Measurements from ENCODE around the gene LIF. TPM values are rescaled to one million over a fixed set of nuclear protein-coding genes. Genes with fewer than 3 reads are reported as not detected.
A peak's percentile ranks its signal among the peaks of the same experiment; 100 is the strongest.

LIF gene
- 0.89 TPM for polyA plus RNA-seq (2013, experiment 1 of 4)
- 1.2 TPM for polyA plus RNA-seq (2013, experiment 2 of 4)
- polyA plus RNA-seq (2013, experiment 3 of 4), result 0.59 TPM
- 0.57 TPM for polyA plus RNA-seq (2013, experiment 4 of 4)

DNA sequence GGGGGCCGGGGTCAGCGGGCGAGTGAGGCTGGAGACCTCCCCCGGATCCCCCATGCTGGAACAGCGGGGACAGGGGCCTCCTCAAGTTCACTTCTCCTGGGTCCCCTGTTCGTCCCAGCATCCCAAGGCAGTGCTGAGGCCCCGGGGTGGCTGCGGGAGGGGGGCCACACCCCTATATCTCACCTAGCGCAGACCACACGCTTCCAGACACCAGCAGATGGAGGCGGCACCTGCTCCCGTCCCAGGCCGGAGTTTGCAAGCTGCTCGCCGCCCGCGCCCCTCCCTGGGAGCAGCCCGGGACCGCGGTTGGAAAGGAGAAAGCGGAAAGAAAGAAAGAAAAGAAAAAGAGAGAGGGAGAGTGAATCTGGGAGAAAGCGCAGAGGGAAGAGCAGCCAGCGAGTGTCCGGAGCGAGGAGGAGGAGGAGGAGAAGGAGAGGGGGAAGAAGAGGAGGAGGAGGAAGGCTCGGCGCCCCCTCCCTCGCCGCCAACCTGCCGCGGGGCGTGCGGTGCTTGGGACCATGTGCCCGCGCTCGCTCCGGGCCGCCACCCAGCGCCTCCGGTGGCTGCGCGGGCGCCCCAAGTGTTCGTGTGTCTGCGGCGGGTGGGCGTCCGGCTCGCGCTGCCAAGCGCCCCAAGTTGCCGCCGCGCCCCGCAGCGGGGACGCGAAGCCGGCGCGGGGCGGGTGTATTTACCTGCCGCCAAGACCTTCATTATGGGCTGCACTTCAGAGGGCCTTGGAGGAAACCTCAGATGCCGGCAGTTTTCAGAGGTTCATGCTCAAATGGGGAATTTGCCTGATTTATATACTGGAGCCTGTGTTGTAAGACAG, at the start of gene LIF:
Gene LIF (minus strand): TSS at position 775 of the 829 bp plus-strand sequence. CDS start 64 bp downstream, at position 711.
- Histone ChIP-seq H3K27ac (ENCODE audit: insufficient read depth, low read depth, low read length, poor library complexity, severe bottlenecking) (no peak within 1 kb of the TSS), H3K4me3 (ENCODE audit: insufficient read depth, low read depth, low read length) (peak within 1 kb of the TSS; percentile 50), H3K9me3 (ENCODE audit: control insufficient read depth, low read length) (no peaks in the 10 kb centered on the region), H3K4me1 (ENCODE audit: control insufficient read depth, insufficient read depth, low read length) (peaks cover 25% of the 10 kb centered on the region), H3K27me3 (ENCODE audit: control insufficient read depth, insufficient read depth, low read length, poor library complexity, severe bottlenecking) (peaks cover 37% of the 10 kb centered on the region), H3K36me3 (ENCODE audit: control insufficient read depth, insufficient read depth, low read length) (no peaks in the 10 kb centered on the region)
- 1% methylated on average over 64 of the region's 64 CpGs for WGBS, 2 experiments

DNA sequence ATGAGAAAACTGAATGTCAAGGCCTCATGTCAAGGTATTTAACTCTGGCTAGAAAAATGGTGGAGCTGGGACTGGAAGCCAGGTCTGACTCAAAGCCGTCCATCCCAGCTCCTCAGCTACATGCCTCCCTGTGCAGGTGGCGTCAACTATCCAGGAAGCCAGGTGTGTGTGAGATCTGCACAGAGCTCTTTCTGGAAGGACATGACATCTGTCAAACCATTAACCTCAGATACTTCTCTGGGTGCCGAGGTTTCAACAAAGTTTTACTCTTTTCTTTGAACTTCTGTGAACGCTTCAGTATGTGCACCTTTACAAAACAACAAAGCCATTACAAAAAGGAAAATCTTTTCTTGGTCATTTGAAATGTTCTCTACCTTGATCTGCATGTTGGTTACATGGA, 49.8 kb upstream of the LIF start:
- Histone ChIP-seq H3K27me3 (ENCODE audit: control insufficient read depth, insufficient read depth, low read length, poor library complexity, severe bottlenecking) (no peaks in the 10 kb centered on the region), H3K9me3 (ENCODE audit: control insufficient read depth, low read length) (no peaks in the 10 kb centered on the region), H3K27ac (ENCODE audit: insufficient read depth, low read depth, low read length, poor library complexity, severe bottlenecking) (no peak overlapping the region), H3K4me1 (ENCODE audit: control insufficient read depth, insufficient read depth, low read length) (no peaks in the 10 kb centered on the region), H3K36me3 (ENCODE audit: control insufficient read depth, insufficient read depth, low read length) (no peaks in the 10 kb centered on the region), H3K4me3 (ENCODE audit: insufficient read depth, low read depth, low read length) (no peak overlapping the region)
- WGBS, 2 experiments, result 95 to 97% methylated on average over 4 of the region's 4 CpGs

DNA sequence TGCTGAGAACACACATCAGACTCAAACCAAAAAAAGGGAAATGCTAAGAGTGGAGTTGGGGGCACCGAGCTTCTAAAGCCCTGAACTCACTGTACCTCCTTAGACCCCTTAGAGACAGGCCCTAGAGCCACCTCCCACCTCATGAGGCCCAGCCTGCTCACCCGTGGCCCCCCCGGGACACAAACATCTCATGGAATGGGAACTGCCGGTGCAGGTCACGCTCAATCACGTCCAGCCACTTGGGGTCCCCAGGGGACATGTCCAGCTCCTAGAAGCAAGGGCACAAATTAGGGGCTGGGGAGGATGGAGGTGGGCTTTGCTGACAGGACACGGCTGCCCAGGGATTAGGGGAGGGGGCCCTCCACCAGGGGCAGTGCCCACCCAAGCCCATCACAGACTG, 49.0 kb upstream of the LIF start:
- 82 to 84% methylated on average over 7 of the region's 7 CpGs for WGBS, 2 experiments
- Histone ChIP-seq H3K27ac (ENCODE audit: insufficient read depth, low read depth, low read length, poor library complexity, severe bottlenecking) (no peak overlapping the region), H3K4me3 (ENCODE audit: insufficient read depth, low read depth, low read length) (no peak overlapping the region), H3K9me3 (ENCODE audit: control insufficient read depth, low read length) (no peaks in the 10 kb centered on the region), H3K36me3 (ENCODE audit: control insufficient read depth, insufficient read depth, low read length) (no peaks in the 10 kb centered on the region), H3K27me3 (ENCODE audit: control insufficient read depth, insufficient read depth, low read length, poor library complexity, severe bottlenecking) (no peaks in the 10 kb centered on the region), H3K4me1 (ENCODE audit: control insufficient read depth, insufficient read depth, low read length) (peaks cover under 1% of the 10 kb centered on the region)

DNA sequence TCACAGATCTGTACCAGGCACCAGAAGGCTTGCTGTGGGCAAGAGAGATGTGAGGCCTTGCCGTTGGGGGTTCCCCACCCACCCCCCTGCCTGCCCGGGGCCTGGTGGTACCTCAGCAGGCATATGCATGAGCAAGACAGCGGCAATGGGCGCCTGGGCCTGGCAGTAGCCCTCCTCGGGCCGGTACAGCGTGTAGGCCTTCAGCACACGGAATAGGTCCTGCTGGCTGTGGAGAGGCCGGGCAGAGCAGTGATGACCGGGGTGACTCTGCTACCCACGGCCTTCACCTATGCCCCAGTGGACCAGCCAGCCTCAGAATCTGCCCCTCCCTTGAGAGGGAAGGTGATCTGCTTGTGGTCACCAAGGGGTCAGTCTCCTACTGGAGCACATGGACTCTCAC, 48.3 kb upstream of the LIF start:
- no peaks in the 10 kb centered on the region for H3K9me3 ChIP-seq (ENCODE audit: control insufficient read depth, low read length)
- WGBS, 2 experiments, result 93 to 94% methylated on average over 11 of the region's 11 CpGs

DNA sequence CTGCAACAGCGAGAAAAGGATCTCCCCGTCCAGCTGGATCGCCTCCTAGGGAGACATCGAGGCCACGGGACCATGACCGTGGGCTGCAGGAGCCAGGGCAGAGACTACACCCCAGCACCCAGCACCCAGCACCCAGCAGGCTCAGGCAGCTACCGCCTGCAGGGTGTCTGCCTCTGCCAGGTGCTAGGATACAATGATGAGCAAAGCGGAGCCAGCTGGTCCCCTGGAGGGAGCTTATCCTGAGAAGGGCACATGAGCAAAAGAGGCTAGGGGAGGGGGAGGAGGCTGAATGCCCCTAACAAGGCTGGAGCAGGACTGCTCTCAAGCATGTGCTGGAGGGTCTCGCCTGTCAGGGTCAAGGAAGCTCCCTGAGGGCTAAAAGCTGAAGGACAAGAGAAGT, 47.5 kb upstream of the LIF start:
- Histone ChIP-seq H3K4me1 (ENCODE audit: control insufficient read depth, insufficient read depth, low read length) (peaks cover 8% of the 10 kb centered on the region), H3K9me3 (ENCODE audit: control insufficient read depth, low read length) (no peaks in the 10 kb centered on the region), H3K27ac (ENCODE audit: insufficient read depth, low read depth, low read length, poor library complexity, severe bottlenecking) (no peak overlapping the region), H3K36me3 (ENCODE audit: control insufficient read depth, insufficient read depth, low read length) (no peaks in the 10 kb centered on the region), H3K27me3 (ENCODE audit: control insufficient read depth, insufficient read depth, low read length, poor library complexity, severe bottlenecking) (peaks cover 3% of the 10 kb centered on the region), H3K4me3 (ENCODE audit: insufficient read depth, low read depth, low read length) (no peak overlapping the region)
- 84 to 85% methylated on average over 9 of the region's 9 CpGs for WGBS, 2 experiments

More for the DNA sequence above, 48.3 kb upstream of the LIF start:
- Histone ChIP-seq H3K27ac (ENCODE audit: insufficient read depth, low read depth, low read length, poor library complexity, severe bottlenecking) (no peak overlapping the region), H3K4me3 (ENCODE audit: insufficient read depth, low read depth, low read length) (no peak overlapping the region), H3K36me3 (ENCODE audit: control insufficient read depth, insufficient read depth, low read length) (no peaks in the 10 kb centered on the region), H3K4me1 (ENCODE audit: control insufficient read depth, insufficient read depth, low read length) (peaks cover 8% of the 10 kb centered on the region), H3K27me3 (ENCODE audit: control insufficient read depth, insufficient read depth, low read length, poor library complexity, severe bottlenecking) (peaks cover 3% of the 10 kb centered on the region)

DNA sequence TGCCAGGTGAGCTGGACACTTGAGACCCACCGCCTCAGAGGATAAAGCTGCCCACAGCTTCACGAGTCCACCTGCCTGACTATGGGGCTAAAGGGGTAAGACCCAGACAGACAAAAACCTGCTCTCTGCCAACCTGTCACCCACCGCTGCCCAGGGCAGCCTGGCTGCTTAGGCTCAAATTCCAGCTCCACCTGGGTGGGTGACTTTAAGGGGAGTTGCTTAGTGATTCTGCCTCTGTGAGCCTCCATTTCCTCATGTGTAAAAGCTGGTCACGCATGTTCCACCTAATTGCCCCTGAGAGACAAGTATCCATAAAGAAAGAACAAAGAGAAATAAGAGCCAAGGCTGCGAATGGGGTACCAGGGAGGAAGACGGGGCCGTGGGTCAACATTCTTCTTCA, 46.5 kb upstream of the LIF start:
- H3K9me3 ChIP-seq (ENCODE audit: control insufficient read depth, low read length), result no peaks in the 10 kb centered on the region
- H3K27me3 ChIP-seq (ENCODE audit: control insufficient read depth, insufficient read depth, low read length, poor library complexity, severe bottlenecking), result peaks cover 12% of the 10 kb centered on the region
- no peak overlapping the region for H3K27ac ChIP-seq (ENCODE audit: insufficient read depth, low read depth, low read length, poor library complexity, severe bottlenecking)
- H3K4me3 ChIP-seq (ENCODE audit: insufficient read depth, low read depth, low read length), result no peak overlapping the region
- 93 to 94% methylated on average over 7 of the region's 7 CpGs for WGBS, 2 experiments
- H3K36me3 ChIP-seq (ENCODE audit: control insufficient read depth, insufficient read depth, low read length), result no peaks in the 10 kb centered on the region
- H3K4me1 ChIP-seq (ENCODE audit: control insufficient read depth, insufficient read depth, low read length), result peaks cover 11% of the 10 kb centered on the region

DNA sequence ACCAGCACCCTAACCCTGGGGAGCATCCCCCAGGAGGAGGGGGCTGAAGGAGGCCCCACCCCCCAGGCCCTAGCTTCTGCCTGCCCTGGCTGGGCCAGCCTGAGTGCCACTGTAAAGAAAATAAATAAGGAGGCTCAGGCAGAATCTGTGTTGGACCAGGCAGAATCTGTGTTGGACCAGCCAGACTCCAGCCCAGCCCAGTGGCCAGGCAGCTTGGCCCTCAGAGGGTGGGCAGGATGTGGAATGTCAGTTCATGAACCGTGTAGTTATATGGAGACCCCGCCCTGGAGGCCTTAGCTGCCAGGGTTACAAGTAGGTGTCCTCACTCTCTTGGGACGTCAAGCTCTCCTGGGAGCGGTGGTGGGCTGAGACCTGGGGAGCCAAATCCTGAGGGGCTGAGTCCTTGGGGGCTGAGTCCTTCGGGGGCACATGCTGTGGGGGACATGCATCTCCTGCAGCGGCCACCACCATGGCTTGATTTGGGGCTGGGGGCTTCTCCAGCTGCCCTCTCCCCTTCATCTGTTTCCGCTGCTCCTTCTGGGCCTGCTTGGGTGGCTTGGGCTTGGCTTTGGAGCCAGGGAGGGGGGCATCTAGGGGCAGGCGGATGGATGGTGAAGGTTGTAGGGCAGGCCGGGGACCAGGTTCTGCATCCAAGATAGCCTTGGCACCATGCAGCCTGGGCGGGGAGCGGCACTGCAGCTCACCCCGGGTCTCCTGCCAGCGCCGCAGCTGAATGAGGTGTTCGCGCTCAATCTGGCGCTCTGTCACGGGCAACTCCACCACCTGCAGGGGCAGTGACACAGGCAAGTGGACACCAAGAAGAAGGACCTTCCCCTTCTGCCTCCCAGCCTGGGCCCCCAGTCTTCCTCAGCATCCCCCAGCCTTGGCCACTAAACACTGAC, 45.8 kb upstream of the LIF start:
- Histone ChIP-seq H3K27me3 (ENCODE audit: control insufficient read depth, insufficient read depth, low read length, poor library complexity, severe bottlenecking) (peaks cover 12% of the 10 kb centered on the region), H3K27ac (ENCODE audit: insufficient read depth, low read depth, low read length, poor library complexity, severe bottlenecking) (no peak overlapping the region), H3K36me3 (ENCODE audit: control insufficient read depth, insufficient read depth, low read length) (no peaks in the 10 kb centered on the region), H3K4me3 (ENCODE audit: insufficient read depth, low read depth, low read length) (no peak overlapping the region), H3K9me3 (ENCODE audit: control insufficient read depth, low read length) (no peaks in the 10 kb centered on the region), H3K4me1 (ENCODE audit: control insufficient read depth, insufficient read depth, low read length) (peaks cover 11% of the 10 kb centered on the region)
- WGBS, 2 experiments, result 95 to 96% methylated on average over 18 of the region's 18 CpGs

DNA sequence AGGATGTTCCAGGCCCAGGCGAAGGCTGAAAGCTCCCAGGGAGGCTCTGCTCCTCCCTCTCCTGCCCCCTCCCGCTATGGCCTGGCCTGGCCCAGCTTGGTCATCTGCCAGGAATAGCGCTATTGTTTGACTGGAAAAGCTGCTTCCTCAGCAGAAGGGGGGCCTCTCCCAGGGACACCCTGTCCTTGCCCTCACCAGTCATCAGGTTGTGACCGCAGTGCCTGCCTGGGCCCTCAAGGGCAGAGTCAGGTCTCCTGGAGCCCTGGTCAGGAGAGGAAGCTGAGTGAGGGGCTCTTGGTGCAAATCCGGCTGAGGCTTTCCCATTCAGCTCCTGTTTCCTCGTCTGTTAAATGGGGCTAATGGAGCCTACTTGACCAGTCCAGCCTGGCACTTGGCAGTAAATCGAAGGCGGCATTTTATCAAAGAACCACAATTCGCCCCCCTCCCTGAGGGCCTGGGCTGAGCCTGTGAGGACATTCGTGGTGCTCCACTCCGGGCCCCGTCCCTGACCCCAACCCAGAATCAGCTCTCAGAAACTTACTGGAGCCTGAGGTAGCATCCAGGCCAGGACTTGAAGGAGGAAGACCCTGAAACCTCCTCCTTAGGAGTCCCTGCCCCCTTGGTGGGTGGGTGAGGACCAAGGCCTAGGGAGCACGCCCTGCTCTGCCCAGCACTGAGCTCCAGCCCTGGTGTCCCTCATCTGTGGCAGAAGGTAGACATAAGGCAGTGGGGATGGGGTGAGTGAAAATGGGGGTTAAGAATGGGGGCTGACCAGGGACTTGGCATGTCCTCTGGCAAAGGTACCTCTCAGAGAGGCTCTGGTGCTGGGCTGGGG, 44.7 kb upstream of the LIF start:
- WGBS, 2 experiments, result 90 to 91% methylated on average over 13 of the region's 13 CpGs
- no peak overlapping the region for H3K27ac ChIP-seq (ENCODE audit: insufficient read depth, low read depth, low read length, poor library complexity, severe bottlenecking)
- no peaks in the 10 kb centered on the region for H3K36me3 ChIP-seq (ENCODE audit: control insufficient read depth, insufficient read depth, low read length)
- peaks cover 11% of the 10 kb centered on the region for H3K4me1 ChIP-seq (ENCODE audit: control insufficient read depth, insufficient read depth, low read length)
- no peaks in the 10 kb centered on the region for H3K9me3 ChIP-seq (ENCODE audit: control insufficient read depth, low read length)
- H3K4me3 ChIP-seq (ENCODE audit: insufficient read depth, low read depth, low read length), result no peak overlapping the region
- peaks cover 12% of the 10 kb centered on the region for H3K27me3 ChIP-seq (ENCODE audit: control insufficient read depth, insufficient read depth, low read length, poor library complexity, severe bottlenecking)

DNA sequence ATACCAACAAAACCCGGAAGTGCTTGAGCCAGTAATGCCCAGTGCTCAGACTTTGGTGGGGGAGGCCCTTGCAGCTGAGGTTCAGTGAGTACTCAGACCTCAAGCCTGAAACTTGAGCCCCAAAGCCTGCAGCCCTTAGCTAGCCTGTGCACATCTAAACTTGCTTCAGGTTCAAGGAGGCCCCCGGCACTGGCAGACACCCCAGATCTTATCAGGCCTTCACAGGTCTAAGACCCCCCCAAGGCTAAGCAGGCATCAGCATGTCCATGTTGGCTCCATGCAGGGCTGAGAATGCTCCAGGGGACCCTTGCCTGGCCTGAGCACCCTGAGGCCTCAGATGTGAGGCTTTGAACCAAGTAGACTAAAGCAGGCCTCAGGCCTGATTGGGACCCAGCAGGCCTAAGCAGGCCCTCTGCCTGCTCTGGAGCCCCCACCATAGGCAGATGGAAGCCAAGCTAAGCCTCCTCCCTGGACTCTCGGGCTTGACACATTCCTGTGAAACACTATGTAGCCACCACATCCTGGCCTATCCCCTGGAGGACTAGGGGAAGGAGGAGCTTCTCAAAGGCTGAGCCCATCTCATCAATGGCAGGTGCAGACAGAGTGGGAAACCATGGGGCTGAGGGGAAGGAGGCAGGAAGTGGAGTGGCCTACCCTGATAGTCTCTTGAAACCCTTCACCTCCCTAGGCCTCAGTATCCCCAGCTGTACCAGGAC, 43.9 kb upstream of the LIF start:
- WGBS, 2 experiments, result 70 to 79% methylated on average over 3 of the region's 3 CpGs
- H3K4me3 ChIP-seq (ENCODE audit: insufficient read depth, low read depth, low read length), result peak overlapping the region; percentile 68
- H3K36me3 ChIP-seq (ENCODE audit: control insufficient read depth, insufficient read depth, low read length), result no peaks in the 10 kb centered on the region
- no peak overlapping the region for H3K27ac ChIP-seq (ENCODE audit: insufficient read depth, low read depth, low read length, poor library complexity, severe bottlenecking)
- peaks cover 11% of the 10 kb centered on the region for H3K4me1 ChIP-seq (ENCODE audit: control insufficient read depth, insufficient read depth, low read length)
- peaks cover 12% of the 10 kb centered on the region for H3K27me3 ChIP-seq (ENCODE audit: control insufficient read depth, insufficient read depth, low read length, poor library complexity, severe bottlenecking)
- H3K9me3 ChIP-seq (ENCODE audit: control insufficient read depth, low read length), result no peaks in the 10 kb centered on the region

Measured in ectodermal cell (in vitro differentiated cells).